ENCODE data around the gene NR1I3.

Gene NR1I3

GRCh38 chr1:161220002-161220401 is 18.0 kb downstream of the NR1I3 start:
- Histone ChIP-seq H3K4me1 (ENCODE audit: low read length) (peaks cover 6% of the 10 kb centered on the region), H3K9me3 (ENCODE audit: insufficient read depth, low read length) (no peaks in the 10 kb centered on the region), H3K27ac (ENCODE audit: low read length) (no peak overlapping the region), H3K9ac (ENCODE audit: low read length) (no peak overlapping the region), H2AFZ (ENCODE audit: low read depth, low read length) (no peak overlapping the region), H3K4me3 (ENCODE audit: low read length) (no peak overlapping the region), H3K79me2 (ENCODE audit: low read length) (no peaks in the 10 kb centered on the region), H4K20me1 (ENCODE audit: insufficient read depth, low read length) (no peaks in the 10 kb centered on the region), H3K4me2 (ENCODE audit: low read length) (no peak overlapping the region), H3K36me3 (replicated peaks; ENCODE audit: low read depth, low read length) (peaks cover 4% of the 10 kb centered on the region), H3K27me3 (ENCODE audit: low read depth, low read length) (no peaks in the 10 kb centered on the region)
- no peak for TF ChIP-seq CTCF (IDR thresholded peaks at IDR 0.05; ENCODE audit: low read depth, low read length)
- TF ChIP-seq EZH2phosphoT487 (IDR thresholded peaks at IDR 0.05; ENCODE audit: low read depth), result no peak

- Histone ChIP-seq H3K4me3 (ENCODE audit: low read length) (no peak overlapping the region), H3K27ac (ENCODE audit: low read length) (no peak overlapping the region), H2AFZ (ENCODE audit: low read depth, low read length) (no peak overlapping the region), H3K9ac (ENCODE audit: low read length) (no peak overlapping the region), H3K27me3 (ENCODE audit: low read depth, low read length) (no peaks in the 10 kb centered on the region), H3K79me2 (ENCODE audit: low read length) (no peaks in the 10 kb centered on the region), H3K4me2 (ENCODE audit: low read length) (no peak overlapping the region), H3K4me1 (ENCODE audit: low read length) (peaks cover 5% of the 10 kb centered on the region), H3K36me3 (replicated peaks; ENCODE audit: low read depth, low read length) (peaks cover 8% of the 10 kb centered on the region), H4K20me1 (ENCODE audit: insufficient read depth, low read length) (no peaks in the 10 kb centered on the region), H3K9me3 (ENCODE audit: insufficient read depth, low read length) (no peaks in the 10 kb centered on the region)
- TF ChIP-seq CTCF (IDR thresholded peaks at IDR 0.05; ENCODE audit: low read depth, low read length) (no peak), EZH2phosphoT487 (IDR thresholded peaks at IDR 0.05; ENCODE audit: low read depth) (no peak)
Measured at GRCh38 chr1:161219078-161219892, 18.7 kb downstream of the NR1I3 start.

DNA sequence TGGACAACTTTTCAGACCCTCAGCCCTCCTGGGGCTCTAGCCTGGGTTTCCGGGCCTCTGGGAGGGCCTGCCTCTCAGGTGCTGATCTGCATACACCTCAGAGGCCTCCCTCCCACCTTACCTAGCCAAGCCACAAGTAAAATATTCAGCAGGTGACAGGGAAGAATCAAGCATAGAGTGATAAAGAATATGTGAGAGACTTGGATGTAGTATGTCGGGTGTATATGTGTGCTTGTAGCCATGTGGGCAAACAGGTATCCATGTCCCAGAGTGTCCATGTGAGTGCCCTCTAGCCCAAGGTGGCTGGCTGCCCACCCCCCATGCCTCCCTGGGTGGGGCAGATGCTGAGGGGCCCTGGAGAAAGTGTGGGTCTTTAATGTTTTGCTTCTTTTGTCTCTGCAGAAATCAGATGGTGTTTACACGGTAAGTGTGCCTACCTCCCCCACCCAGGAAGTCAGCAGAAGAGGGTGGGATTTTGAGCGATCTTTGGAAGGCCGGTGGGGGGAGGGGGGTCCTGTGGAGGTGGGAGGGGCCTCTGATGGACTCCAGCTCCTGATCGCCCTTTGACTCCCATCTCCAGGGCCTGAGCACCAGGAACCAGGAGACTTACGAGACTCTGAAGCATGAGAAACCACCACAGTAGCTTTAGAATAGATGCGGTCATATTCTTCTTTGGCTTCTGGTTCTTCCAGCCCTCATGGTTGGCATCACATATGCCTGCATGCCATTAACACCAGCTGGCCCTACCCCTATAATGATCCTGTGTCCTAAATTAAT is 19.5 kb downstream of the NR1I3 start:
- H3K27me3 ChIP-seq (ENCODE audit: low read depth, low read length), result no peaks in the 10 kb centered on the region
- H3K36me3 ChIP-seq (replicated peaks; ENCODE audit: low read depth, low read length), result peaks cover 16% of the 10 kb centered on the region
- TF ChIP-seq EZH2phosphoT487 (IDR thresholded peaks at IDR 0.05; ENCODE audit: low read depth) (no peak), CTCF (IDR thresholded peaks at IDR 0.05; ENCODE audit: low read depth, low read length) (no peak)
- H4K20me1 ChIP-seq (ENCODE audit: insufficient read depth, low read length), result no peaks in the 10 kb centered on the region
- no peaks in the 10 kb centered on the region for H3K79me2 ChIP-seq (ENCODE audit: low read length)
- H3K4me2 ChIP-seq (ENCODE audit: low read length), result no peak overlapping the region
- H2AFZ ChIP-seq (ENCODE audit: low read depth, low read length), result no peak overlapping the region
- H3K9me3 ChIP-seq (ENCODE audit: insufficient read depth, low read length), result no peaks in the 10 kb centered on the region
- peaks cover 5% of the 10 kb centered on the region for H3K4me1 ChIP-seq (ENCODE audit: low read length)
- no peak overlapping the region for H3K9ac ChIP-seq (ENCODE audit: low read length)
- no peak overlapping the region for H3K27ac ChIP-seq (ENCODE audit: low read length)
- no peak overlapping the region for H3K4me3 ChIP-seq (ENCODE audit: low read length)

- H4K20me1 ChIP-seq (ENCODE audit: insufficient read depth, low read length), result no peaks in the 10 kb centered on the region
- no peak overlapping the region for H3K27ac ChIP-seq (ENCODE audit: low read length)
- H3K9me3 ChIP-seq (ENCODE audit: insufficient read depth, low read length), result no peaks in the 10 kb centered on the region
- peaks cover 5% of the 10 kb centered on the region for H3K4me1 ChIP-seq (ENCODE audit: low read length)
- no peaks in the 10 kb centered on the region for H3K27me3 ChIP-seq (ENCODE audit: low read depth, low read length)
- H3K4me3 ChIP-seq (ENCODE audit: low read length), result no peak overlapping the region
- no peak overlapping the region for H3K9ac ChIP-seq (ENCODE audit: low read length)
- H3K79me2 ChIP-seq (ENCODE audit: low read length), result no peaks in the 10 kb centered on the region
- H3K4me2 ChIP-seq (ENCODE audit: low read length), result no peak overlapping the region
- H2AFZ ChIP-seq (ENCODE audit: low read depth, low read length), result no peak overlapping the region
- peaks cover 20% of the 10 kb centered on the region for H3K36me3 ChIP-seq (replicated peaks; ENCODE audit: low read depth, low read length)
- TF ChIP-seq CTCF (IDR thresholded peaks at IDR 0.05; ENCODE audit: low read depth, low read length) (no peak), EZH2phosphoT487 (IDR thresholded peaks at IDR 0.05; ENCODE audit: low read depth) (no peak)
Measured at GRCh38 chr1:161217831-161218230, 20.2 kb downstream of the NR1I3 start.

Measured in OCI-LY3 (cell line).